HL-60 (cell line): Measurements from ENCODE around the gene DAND5.

Source experiments
- DNase-seq, 2 experiments: peaks; one replicate each; pipeline ENCODE4 v3.0.0-alpha.2; 2010 to 2020; ENCODE audit warnings: low read depth in 1 of 2, low spot score in 1 of 2
- H3K27ac ChIP-seq: fragments of 250-450 bp; sonication (Bioruptor Pico); replicated peaks from 2 replicates; pipeline ENCODE4 v1.5.1; 2020; ENCODE audit warnings: mild to moderate bottlenecking, moderate library complexity
- H3K27me3 ChIP-seq: fragments of 250-450 bp; sonication (Bioruptor Pico); 2 replicates; pipeline ENCODE4 v1.5.1; 2021; ENCODE audit warnings: mild to moderate bottlenecking, moderate library complexity; ENCODE audit not compliant: insufficient read depth, poor library complexity, severe bottlenecking
- H3K4me3 ChIP-seq: replicated peaks from 2 replicates; pipeline ENCODE4 v1.5.1; 2011; ENCODE audit warnings: mild to moderate bottlenecking, control low read depth, low read length; ENCODE audit not compliant: insufficient read depth
- GABPA ChIP-seq: IDR thresholded peaks from 2 replicates; pipeline ENCODE4 v1.6.1; 2012; ENCODE audit warnings: low read depth
- POLR2AphosphoS5 ChIP-seq: IDR thresholded peaks from 2 replicates; pipeline ENCODE4 v1.6.1; 2012; ENCODE audit warnings: low read depth
- SPI1 ChIP-seq: IDR thresholded peaks from 2 replicates; pipeline ENCODE4 v1.6.1; 2012; ENCODE audit warnings: low read depth, mild to moderate bottlenecking, borderline replicate concordance
- TF ChIP-seq, protein P1 (sequence below): IDR thresholded peaks from 2 replicates; pipeline ENCODE4 v1.6.1; 2012; ENCODE audit warnings: low read depth; ENCODE audit not compliant: insufficient replicate concordance
- TF ChIP-seq, protein P2 (sequence below): IDR thresholded peaks from one replicate; pipeline ENCODE4 v1.5.1; 2011; ENCODE audit warnings: low read length, control low read depth, inconsistent platforms; ENCODE audit not compliant: insufficient read depth

Gene DAND5

DNA sequence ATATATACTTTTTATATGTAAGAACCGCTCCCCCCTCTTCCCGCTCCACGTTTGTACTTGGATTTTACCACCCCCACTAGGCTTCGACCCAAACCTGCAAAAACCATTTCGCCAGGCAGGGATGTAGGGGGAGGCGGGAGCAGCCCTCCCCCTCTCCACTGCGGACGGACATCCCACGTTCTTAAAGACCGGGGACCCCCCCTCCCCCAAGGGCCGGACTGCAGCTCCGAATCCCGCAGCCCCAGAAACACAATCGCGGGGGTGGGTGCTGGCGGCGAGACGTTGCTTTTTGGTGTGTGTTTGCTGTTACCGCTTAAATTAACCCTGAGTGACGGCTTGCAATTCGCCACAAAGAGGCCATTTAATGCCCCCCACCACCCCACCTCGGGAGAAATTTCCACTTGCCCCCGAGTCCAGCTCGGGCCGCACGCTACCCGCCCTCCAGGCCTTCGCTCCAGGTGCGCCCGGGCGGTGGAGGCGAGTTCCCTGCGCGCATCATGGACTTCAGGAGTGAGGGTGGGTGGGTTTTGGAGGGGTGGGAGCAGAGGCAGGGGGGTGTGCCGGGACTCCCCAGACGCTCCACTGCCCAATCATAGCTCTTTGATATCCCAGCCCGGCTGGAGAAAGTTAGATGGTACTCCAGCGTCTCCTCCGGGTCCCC is 41.7 kb downstream of the DAND5 start:
- H3K4me3 ChIP-seq = no peak overlapping the region
- DNase-seq = no peak
- TF ChIP-seq, protein P1, sequence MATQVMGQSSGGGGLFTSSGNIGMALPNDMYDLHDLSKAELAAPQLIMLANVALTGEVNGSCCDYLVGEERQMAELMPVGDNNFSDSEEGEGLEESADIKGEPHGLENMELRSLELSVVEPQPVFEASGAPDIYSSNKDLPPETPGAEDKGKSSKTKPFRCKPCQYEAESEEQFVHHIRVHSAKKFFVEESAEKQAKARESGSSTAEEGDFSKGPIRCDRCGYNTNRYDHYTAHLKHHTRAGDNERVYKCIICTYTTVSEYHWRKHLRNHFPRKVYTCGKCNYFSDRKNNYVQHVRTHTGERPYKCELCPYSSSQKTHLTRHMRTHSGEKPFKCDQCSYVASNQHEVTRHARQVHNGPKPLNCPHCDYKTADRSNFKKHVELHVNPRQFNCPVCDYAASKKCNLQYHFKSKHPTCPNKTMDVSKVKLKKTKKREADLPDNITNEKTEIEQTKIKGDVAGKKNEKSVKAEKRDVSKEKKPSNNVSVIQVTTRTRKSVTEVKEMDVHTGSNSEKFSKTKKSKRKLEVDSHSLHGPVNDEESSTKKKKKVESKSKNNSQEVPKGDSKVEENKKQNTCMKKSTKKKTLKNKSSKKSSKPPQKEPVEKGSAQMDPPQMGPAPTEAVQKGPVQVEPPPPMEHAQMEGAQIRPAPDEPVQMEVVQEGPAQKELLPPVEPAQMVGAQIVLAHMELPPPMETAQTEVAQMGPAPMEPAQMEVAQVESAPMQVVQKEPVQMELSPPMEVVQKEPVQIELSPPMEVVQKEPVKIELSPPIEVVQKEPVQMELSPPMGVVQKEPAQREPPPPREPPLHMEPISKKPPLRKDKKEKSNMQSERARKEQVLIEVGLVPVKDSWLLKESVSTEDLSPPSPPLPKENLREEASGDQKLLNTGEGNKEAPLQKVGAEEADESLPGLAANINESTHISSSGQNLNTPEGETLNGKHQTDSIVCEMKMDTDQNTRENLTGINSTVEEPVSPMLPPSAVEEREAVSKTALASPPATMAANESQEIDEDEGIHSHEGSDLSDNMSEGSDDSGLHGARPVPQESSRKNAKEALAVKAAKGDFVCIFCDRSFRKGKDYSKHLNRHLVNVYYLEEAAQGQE = no peak
- TF ChIP-seq GABPA = no peak
- TF ChIP-seq POLR2AphosphoS5 = no peak
- no peak for TF ChIP-seq SPI1
- TF ChIP-seq, protein P2, sequence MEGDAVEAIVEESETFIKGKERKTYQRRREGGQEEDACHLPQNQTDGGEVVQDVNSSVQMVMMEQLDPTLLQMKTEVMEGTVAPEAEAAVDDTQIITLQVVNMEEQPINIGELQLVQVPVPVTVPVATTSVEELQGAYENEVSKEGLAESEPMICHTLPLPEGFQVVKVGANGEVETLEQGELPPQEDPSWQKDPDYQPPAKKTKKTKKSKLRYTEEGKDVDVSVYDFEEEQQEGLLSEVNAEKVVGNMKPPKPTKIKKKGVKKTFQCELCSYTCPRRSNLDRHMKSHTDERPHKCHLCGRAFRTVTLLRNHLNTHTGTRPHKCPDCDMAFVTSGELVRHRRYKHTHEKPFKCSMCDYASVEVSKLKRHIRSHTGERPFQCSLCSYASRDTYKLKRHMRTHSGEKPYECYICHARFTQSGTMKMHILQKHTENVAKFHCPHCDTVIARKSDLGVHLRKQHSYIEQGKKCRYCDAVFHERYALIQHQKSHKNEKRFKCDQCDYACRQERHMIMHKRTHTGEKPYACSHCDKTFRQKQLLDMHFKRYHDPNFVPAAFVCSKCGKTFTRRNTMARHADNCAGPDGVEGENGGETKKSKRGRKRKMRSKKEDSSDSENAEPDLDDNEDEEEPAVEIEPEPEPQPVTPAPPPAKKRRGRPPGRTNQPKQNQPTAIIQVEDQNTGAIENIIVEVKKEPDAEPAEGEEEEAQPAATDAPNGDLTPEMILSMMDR = no peak
- peaks cover 35% of the 10 kb centered on the region for H3K27me3 ChIP-seq
- H3K27ac ChIP-seq = no peak overlapping the region

DNA sequence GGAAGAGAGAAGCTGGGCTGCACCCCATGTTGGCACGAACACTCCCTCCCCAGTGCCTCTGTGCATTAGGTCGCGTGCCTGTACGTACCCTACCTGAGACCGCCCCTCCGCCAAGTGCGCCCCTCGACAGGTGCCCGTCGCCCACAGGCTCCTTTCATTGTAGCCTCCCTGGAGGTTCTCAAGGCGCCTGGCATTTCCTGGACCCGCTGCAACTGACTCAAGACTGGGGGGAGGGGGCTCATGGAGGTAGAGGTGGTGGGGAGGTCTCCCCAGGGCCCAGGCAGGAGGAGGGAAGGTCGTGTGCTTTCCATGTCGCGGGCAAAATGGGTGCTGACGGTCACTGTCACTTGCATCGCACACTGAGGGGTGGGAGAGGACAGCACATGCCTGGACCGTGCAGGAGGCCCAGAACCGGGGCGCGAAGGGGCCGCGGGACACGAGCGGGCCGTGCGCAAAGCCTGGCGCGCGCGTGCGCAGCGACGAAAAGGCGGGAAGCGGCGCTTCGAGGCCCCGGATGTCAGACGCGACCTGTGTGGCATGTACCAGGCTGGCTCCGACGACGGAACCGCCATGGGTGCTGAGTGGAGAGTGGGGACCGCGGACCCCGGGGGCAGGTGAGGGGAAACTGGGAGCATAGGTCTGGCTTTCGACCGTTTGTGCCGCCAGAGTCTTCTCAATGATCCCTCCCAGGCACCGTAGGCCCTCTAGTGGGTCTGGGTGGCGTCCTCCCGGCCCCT is 42.4 kb downstream of the DAND5 start:
- peaks cover 35% of the 10 kb centered on the region for H3K27me3 ChIP-seq
- H3K27ac ChIP-seq = no peak overlapping the region
- TF ChIP-seq POLR2AphosphoS5 = no peak
- TF ChIP-seq, protein P1 = no peak
- TF ChIP-seq, protein P2 = no peak
- TF ChIP-seq GABPA = no peak
- no peak for TF ChIP-seq SPI1
- no peak overlapping the region for H3K4me3 ChIP-seq
- DNase-seq = no peak

DNA sequence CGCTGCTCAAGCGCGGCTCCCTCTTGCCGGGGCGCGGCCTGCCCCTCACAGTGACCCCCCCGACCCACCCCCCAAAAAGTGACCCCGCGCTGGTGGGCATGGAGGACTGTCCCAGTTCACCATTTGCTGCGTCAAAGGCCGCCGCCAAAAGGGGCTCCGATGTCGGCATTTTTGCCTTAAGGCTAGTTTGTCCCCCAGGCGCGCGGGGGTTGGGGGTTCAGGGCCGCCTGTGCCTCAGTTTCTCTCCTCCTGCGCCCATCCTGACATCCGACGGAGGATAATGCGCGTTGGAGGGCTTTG is 43.0 kb downstream of the DAND5 start:
- DNase-seq = no peak
- TF ChIP-seq SPI1 = no peak
- no peak overlapping the region for H3K4me3 ChIP-seq
- H3K27ac ChIP-seq = no peak overlapping the region
- H3K27me3 ChIP-seq = peaks cover 35% of the 10 kb centered on the region

DNA sequence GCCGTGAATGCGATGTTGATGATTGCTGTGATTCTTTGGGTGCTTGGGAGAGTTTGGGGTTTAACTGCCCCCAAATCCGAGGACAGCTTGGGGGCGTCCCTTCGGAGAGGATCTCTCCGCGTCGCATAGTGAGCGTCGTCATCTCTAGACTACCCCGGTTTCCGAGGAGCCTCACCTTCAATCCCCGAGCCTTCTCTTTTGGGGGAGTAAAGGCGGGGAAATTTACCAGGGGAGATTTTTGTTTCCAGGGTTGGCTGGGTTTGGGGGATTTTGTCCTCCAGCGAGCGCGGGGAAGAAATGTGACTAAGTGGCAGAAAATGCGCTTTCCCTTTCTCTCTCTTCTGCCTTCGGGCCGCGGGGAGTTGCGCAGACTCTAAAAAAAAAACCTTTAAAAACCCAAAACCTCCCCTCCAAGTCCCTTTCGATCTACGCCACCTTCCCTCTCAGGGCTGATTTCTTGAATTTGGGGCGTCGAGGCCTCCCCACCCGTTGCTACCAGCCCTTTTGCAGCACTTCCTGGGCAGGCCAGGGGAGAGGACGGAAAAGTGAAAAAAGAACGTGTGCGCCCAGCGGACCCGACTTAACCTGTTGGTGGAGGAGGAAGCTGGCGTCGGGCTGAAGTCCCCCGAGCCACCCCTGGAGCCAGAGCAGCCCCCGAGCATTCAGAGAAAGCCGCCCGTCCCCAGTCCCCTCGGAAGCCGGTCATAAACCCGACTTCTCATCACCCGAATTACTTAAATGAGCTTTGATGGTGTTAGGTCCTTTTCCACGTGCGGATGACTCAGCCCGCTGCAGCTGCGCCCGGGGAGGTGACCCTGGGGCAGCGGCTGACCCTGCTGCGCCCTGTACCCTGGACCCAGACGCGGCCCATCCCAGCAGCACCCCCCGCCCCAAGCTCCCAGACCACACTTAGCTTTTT is 43.6 kb downstream of the DAND5 start:
- H3K27me3 ChIP-seq = peaks cover 35% of the 10 kb centered on the region
- no peak overlapping the region for H3K27ac ChIP-seq
- no peak for TF ChIP-seq SPI1
- TF ChIP-seq, protein P2 = no peak
- H3K4me3 ChIP-seq = no peak overlapping the region; the same call in 1 of the 2 replicates
- DNase-seq = peak in 1 of 2 experiments; percentile 32
